ENCODE results near the gene CELSR2.
"Not testable (repeated sequence)": the region's sequence is repeated elsewhere in the genome, so short reads cannot be mapped to it uniquely, and the experiment has no call there.

CELSR2 gene

DNA sequence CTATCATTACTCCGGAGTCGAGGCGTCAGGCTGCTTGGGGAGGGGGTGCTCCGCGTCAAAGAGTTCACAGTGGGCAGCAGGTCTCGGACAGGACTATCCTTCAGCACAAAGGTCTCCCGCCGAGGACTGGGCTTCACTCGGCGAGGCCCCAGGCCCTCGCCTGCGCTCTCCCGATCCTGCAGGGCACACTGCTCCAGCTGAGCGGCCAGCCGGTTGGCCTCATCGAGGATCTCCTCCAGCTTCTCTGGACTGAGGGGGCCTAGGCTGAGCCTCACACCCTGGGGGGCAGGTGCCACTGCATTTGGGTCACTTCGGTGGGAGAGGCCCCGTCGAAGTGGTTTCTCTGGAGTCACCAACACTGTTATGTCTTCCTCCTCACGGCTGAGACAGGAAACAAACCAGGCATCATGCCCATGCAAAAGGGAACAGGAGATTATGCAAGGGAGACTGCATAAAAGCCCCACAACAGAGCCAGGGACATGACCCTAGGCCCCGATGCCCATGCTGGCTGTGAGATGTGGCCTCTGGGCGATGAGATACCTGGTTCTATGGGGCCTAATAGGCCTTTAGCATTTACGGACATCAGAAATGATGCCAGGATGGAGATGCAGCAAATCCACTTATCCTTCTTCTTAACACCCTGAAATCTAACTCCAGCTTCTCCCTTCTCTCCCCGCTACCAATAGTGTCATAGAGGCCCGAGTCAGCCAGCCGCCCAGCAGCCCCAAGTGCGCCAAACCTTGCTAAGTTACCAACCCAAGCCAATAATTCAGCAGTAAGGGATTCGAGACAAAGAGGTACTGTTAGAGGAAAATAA, 32.5 kb downstream of the CELSR2 start:
- DNase-seq: no peak

DNA sequence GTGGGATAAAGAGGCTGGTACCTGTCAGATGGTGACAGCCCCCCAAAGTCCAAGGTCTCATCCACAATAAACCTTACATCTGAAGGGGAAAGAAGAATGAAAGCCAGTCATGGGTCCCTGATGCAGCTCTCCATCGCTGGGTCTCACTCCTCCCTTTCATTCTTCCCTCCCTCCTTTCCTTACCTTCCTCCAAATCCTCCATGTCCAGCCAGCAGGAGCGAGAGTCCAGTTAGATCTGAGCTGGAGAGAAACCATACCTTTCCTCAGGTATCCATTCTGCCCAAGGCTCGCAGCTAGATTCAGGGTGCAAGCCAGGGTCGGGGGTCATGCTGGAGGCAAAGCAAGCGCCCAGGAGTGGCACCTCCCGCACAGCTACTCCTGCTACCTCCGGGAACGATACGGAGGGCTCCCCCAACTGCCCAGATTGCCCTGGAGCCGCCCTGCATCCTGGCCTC, 33.2 kb downstream of the CELSR2 start:
- no peak for DNase-seq

DNA sequence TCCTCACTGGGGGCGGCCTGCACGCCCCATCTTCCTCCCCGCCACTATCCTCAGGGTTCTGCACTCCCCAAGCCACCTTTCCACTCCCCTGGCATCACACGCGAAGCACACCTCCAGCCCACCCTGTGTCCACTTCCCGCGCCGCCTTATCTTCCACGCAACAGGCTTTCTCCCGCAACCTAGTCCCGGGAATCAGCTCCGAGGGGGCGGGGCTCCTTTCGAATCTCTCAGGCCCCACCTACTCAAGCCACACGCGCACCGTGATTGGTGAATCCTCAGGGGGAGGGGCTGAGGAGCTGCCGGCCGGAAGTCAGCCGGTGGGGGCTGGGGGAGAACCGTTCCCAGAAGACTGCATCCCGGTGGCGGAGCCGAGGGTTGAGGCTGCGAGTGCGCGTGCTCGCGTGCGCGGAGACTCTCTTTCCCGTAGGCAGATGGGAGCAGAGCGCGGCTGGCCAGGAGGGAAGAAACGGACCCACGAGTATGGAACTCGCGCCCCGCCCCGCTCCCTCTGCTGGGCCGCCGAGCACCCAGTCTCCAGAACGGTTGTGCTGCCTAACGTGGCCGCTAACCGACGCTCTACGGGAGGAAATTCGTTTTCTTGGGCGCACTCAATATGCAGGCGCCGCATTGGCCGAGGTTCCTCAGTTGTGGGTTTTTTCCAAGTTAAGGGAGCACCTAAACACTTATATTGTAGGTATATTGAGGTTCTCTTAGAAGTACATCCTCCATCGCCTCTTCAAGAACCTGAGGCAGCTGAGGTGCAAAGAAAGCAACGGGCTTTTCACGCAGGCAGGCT, 33.8 kb downstream of the CELSR2 start, which contains the start of gene PSRC1:
TSS of gene PSRC1 (minus strand) at position 194 of the 796 bp plus-strand sequence.
- DNase-seq: peak; percentile 95

DNA sequence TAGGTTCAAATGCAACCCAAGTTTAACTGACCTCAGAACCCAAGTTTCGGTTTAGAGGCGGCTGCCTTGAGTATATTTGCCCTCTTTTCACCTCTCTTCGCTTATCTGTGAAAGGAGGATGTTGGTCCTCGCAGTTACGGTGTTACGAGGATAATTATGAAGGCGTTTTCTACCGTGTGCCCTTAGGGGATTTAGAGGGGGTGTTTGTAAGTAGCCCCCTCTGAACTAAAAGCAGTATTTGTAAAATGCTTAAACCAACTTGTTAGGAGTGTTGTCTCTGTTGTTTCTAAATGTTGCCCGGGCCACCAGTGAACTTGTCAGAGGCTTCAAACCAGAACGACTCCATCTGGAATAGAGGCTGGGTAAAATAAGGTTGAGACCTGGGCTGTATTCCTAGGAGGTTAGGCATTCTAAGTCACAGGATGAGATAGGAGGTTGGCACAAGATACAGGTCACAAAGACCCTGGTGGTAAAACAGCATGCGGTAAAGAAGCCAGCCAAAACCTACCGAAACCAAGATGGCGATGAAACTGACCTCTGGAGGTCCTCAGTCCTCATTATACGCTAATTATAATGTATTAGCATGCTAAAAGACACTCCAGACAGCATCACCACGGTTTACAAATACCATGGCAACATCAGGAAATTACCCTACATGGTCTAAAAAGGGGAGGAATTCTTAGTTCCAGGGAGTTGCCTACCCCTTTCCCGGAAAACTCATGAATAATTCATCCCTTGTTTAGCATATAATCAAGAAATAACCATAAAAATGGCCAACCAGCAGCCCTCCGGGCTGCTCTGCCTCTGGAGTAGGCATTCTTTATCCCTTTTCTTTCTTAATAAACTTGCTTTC, 34.6 kb downstream of the CELSR2 start:
- DNase-seq: no peak

DNA sequence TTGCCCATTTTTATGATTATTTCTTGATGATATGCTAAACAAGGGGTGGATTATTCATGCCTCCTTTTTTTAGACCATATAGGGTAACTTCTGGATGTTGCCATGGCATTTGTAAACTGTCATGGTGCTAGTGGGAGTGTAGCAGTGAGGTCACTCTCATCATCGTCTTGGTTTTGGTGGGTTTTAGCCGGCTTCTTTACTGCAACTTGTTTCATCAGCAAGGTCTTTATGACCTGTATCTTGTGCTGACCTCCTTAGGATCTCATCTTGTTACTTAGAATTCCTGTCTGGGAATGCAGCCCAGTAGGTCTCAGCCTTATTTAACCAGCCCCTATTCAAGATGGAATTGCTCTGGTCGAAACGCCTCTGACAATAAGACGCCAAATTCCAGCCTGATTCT, 37.4 kb downstream of the CELSR2 start:
- not testable (repeated sequence) for DNase-seq

DNA sequence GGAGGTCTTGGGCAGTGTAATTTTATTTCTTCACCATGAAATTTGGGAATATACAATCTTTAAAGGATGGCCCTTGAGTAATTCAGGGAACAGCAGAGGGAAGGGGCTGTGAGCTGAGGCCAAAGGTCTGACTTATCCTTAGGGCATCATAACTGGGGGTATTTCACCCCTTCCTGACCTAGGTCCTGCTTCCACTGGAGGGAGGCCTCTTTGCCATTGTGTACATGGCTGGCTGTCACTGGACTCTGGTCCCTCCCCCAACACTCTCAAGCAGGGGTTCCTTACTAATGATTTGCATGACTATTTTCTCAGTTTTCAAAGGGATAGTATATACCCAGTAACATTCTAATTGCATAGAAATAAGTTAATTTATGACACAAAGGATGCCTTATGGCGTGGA, 40.8 kb downstream of the CELSR2 start:
- no peak for DNase-seq

DNA sequence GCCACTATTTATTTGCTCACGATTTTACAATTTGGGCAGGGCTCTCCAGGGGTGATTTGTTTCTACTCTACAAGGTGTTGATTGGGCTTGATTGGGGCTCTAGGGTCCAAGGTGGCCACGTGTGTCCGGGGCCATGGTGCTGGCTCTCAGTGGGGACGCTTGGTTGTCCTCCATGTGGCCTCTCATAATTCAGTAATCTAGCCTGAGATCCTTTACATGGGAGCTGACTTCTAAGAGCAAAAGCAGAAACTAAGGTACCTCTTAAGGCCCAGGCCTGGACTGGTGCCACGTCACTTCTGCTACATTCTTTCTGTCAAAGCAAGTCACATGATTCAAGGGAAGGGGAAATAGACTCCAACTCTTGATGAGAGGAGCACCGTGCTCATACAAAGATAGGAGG, 41.7 kb downstream of the CELSR2 start:
- peak; percentile 77 for DNase-seq

DNA sequence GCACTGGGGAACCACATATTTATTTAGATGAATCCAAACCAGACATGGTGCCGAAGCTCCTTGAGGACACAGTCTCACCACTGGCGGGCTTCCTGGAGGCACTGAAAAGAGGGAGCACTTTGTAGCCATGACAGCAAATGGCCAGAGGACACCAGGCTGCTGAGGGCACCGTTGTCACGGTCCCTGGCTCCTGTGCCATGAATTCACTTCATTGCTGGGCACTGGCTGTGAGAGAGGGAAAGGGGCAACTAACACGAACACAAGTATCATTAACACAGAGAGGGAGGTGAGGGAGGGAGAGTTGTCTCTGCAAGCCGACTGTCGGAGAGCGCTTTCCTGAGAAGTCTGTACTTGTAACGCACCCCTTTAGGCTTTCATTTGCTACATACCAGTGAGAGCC, 43.0 kb downstream of the CELSR2 start:
- DNase-seq: no peak

DNA sequence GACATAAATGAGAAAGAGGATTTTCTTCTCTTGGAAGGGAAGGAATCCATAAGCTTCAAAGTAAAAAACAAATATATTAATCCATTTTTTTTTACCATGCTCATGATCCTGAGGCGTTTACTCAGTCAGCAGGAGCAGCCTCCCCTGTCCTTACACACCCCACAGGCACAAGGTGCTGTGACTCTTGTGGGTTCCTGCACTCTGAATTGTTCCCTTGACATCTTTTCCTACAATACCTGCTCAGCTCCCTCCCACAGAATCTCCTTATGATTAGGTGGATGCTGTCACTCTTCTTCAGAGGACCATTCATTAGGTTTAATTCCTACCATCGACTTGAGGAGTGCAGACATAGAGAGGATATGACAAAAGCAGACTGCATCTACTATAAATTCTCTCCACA, 43.7 kb downstream of the CELSR2 start:
- no peak for DNase-seq

DNA sequence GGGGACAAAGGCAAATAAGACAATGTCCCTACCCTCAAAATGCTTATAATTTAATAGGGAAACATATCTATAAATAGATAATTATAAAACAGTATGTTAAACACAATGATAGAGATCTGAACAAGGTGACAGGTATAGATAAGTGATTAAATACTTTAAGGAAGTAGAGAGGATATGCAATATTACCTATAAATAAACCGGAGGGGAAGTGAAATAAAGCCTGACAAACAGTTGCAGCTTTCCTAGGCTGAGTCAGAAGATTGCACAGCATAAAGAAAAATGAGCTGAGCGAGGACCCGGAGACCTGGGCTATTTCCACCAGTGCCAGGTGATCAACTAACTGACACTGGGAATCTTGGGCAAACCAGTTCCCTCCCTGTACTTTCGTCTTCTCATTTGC, 45.1 kb downstream of the CELSR2 start:
- DNase-seq: no peak

DNA sequence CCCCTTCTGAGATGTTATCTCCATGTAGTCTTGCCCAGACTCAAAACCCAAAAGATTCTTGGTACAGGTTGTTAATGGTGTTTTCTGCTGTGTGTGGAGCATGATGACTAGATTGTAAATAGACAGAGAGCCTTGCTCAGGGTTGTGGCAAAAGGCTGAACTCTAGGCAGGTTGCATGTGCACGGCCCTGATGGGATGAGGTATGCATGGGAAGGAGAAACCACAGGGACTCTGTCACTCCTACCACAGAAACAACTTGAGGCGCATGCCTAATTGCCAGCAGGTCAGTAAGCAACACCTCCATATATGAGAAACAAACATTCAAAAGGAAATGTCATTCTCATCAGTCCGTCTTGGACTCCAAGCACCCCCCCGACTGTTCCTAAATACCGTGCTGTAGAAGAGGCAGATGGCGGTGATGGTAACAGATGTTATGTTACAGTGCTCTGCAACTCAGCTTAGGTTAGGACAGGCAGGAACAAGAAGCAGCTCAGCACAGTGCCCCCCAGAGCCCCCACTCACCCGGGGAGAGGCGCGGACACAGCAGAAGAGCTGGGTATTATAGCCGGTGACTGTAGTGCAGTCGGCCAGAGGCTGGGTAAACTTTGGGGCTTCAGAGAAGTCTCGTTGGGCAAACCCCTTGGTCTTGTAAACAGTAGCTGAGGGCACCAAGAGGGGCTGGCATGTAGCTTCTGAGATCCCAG, 46.5 kb downstream of the CELSR2 start:
- no peak for DNase-seq

DNA sequence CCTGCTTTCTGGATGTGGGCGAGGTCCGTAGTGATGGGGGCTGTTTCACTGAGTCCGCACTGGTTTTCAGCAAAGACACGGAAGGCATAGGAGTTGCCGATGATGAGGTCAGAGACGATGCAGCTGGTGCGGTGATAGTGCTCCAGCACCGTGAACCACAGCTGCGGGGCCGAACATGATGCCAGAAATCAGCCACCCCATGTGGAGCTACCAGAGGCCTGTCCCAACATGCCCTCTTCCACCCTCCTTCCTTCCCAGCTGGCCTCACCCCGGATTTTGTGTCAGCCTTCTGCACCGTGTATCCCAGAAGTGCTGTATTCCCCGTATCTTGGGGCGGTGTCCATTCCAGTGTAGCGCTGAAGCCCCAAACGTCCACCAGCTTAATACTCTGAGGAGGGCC, 47.4 kb downstream of the CELSR2 start:
- no peak for DNase-seq

DNA sequence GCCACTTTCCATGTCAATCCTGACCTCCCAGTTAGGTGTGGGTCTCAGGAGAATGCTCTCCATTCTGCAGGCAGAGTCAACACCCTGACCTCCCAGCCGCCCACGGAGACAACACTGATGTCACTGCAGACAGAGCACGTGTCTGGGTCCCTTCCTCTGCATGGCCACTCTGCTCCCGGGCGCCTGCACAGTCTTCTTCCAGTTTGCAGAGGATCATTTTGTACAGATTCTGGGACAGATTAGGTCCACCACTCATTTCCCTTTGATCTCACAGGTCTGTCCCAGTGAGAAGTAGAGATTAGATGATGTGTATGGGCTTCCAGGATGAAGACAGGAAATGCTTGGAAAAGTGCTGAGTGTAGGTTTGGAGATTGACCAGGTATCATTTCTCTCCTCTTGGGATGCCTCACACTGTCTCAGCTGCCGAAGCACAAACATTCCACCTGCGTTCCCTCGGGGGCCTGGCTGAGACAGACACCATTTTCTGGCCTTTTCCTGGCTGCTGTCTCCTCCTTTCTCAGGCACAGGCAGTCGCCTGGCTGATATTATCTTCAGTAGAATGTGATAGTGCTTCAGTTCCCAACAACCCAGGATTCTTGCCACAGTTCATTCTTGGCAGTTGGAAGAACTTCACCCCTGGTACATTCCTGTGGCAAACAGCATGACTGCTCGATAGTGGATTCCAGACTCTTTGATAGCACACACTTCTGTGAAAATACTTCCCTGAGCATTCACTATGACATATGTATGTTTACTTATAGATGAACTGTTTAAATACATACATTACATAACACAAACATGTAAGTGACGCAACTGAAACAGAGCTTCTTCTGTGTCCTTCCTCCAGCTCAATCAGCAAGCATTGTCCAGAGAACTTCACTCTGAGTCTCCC, 49.6 kb downstream of the CELSR2 start:
- peak; percentile 33 for DNase-seq

DNA sequence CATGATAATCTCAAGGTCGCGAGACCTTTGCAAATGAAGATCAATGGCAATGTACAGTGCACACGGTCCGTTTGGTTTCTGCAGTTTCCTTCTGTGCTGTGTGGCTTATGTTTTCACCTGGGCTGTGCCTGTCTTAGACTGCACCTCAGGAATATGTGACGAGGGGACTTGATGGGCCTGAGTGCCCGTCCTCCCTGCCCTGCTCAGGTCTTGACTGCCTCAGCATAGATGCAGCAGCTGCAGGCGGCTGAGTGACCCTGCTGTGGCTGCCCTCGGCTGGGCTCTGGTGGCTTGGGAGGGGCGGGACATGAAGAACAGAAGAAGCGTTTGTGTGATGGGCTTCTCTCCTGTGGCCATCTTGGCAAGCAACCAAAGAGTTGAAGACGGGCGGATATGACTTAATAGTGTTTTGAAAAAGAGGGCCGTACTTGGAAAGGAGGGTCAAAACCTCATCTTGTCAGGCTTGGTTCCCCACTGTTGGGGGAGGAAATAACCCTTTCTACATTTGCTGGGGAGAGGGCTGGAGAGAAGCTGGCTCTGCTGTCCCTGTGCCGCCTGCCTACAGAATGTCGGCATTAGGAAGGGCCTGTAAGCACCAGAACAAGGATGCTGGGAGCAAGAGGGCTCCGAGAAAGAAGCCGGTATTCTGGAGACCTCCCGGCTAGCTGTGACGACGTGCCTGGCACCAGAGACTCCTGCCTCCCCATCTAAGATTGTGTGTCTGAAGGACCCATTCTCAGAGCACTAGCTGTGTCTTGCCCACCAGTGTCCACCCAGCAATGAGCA, 50.4 kb downstream of the CELSR2 start:
- no peak for DNase-seq

DNA sequence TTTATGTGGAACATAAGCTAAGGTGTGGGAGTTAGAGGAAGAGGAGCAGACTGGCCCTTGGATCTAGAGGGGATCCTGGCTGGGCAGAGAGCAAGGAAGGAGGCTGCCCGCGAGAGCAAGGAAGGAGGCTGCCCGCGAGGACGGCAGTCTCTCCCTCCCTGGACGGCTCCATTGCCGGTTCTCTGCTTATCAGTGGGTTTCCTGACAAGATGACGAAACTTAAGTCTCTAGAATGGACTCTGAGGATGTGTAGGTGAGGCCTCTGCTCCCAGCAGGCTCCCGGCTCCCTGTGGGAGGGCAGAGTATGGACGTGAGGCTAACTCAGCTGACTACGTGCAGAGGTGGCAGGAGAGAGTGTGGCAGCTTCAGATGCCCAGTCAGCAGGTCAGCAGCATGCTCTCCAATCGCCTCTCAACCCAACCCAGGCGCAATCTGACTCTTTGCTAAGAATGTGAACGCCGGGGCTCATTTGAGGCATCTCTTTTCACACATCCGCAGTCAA, 51.4 kb downstream of the CELSR2 start:
- peak; percentile 23 for DNase-seq

DNA sequence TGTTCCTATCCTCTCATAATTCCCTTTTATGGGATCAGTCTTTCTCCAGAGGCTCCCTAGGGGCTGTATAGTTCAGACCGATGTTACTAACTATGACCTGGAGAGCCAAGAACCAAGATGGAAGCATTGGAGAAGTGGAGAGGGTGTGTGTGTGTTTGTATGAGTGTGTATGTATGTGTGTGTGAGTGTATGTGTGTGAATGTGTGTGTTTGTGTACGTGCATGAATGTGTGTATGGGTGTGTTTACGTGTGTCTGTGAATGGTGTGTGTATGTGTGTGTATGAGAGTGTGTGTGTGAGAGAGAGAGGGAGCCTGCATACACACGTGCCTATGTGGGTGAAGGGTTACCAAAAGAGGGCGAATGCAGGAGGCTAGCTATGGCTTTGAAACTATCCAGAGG, 52.5 kb downstream of the CELSR2 start:
- no peak for DNase-seq

DNA sequence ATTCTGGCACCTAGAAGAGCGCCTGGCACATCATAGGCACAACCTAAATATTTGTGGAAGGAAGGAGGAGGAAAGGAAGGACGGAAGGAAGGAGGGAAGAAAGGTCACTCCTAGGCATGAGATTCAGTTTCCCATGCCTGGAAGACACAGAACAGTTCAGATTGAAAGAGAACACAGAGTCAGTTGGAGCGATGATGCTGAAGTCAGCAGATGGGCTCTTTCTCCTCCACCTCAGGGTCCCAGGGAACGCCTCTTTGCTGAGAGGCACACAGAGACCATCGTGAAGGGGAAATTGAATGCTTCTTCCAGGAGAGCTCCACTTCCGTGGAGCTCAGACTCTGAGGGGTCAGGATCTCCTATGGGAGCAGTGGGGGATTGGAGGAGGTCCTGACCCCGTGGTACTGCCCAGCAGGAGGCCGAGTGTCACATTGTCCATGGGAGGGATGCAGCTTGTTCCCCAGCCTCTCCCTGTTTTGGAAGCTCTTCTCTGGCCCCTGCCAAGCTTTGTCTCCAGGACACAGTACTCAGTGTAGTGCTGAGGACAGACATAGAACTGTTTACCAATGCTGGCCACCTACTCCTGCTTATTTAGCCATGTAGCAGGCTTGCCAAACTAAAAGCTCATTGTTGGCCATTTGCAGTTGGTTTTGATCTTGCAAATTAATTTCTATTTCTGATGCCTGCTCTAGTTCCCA, 55.0 kb downstream of the CELSR2 start:
- DNase-seq: no peak

DNA sequence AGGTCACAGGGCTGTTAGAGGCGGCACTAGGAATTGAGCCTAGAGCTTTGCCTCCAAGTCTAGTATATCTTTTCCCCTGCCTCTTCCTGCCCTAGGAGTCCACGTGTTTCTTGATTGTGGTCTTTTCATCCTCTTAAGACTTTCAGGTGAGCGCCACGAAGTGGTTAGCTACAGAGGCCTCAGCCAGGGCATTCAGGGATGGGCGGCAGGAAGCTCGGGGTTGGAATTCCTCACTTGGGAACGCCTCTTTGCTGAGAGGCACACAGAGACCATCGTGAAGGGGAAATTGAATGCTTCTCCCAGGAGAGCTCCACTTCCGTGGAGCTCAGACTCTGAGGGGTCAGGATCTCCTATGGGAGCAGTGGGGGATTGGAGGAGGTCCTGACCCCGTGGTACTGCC, 56.7 kb downstream of the CELSR2 start:
- DNase-seq: not testable (repeated sequence)

DNA sequence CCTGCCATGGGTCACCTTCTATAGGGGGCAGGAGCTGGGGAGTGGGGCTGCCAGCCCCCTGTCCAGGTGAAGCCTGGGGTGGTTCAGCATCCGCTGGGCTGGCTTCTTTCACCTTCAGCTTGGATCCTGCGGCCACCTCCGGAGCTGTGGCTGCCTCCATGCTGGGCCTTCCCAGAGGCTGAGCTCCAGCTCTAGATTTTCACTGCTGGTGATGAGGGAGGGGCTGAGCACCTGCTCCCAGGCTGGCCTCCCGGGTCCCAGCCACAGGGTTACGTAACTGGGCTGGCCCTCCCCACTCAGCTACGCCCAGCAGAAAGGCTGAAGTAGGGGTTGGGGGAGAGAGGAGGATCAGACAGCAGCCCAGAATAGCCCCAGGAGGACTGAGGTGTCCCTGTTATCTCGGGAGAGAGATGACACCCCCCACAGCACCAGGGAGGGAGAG, 57.5 kb downstream of the CELSR2 start, which contains the start of gene MYBPHL:
TSS of gene MYBPHL (minus strand) at position 180 of the 442 bp plus-strand sequence. CDS start at position 160, 20 bp downstream.
- DNase-seq: no peak

All from OCI-M1 (cell line).